AG09309 (cell line): ENCODE measurements around the gene ASCC3.

Experiments used
- DNase-seq: peaks from one replicate; pipeline ENCODE4 v3.0.0-alpha.2; 2010; ENCODE audit warnings: low read depth
- H3K4me3 ChIP-seq: 2 replicates; pipeline ENCODE4 v1.5.1; 2011; ENCODE audit warnings: mild to moderate bottlenecking, low read depth, low read length, moderate library complexity; ENCODE audit not compliant: control insufficient read depth
- TF ChIP-seq, protein P1 (sequence below): IDR thresholded peaks from 2 replicates; pipeline ENCODE4 v1.5.1; 2011; ENCODE audit warnings: mild to moderate bottlenecking, low read depth, low read length, inconsistent platforms; ENCODE audit not compliant: insufficient read depth, control insufficient read depth; ENCODE audit errors: missing control alignments

The ASCC3 gene

DNA sequence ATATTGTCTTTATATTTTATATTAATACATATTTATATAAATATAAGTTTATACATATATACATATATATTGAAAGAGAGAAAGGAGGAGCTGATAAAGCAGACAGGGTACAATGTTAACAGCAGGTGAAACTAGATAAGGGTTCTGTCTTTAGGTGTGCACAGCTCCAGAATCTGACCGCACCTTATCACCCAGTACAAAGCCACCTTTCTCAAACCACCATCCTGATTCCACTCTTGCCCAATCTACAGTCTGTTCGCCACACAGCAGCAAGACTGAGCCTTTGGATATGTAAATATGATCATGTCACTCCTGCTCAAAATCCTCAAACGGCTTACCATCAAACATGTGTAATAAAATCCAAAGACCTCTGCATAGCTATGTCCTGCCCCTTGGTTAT is 34.7 kb upstream of the ASCC3 start:
- no peak for DNase-seq
- H3K4me3 ChIP-seq: no peak overlapping the region
- TF ChIP-seq, protein P1, sequence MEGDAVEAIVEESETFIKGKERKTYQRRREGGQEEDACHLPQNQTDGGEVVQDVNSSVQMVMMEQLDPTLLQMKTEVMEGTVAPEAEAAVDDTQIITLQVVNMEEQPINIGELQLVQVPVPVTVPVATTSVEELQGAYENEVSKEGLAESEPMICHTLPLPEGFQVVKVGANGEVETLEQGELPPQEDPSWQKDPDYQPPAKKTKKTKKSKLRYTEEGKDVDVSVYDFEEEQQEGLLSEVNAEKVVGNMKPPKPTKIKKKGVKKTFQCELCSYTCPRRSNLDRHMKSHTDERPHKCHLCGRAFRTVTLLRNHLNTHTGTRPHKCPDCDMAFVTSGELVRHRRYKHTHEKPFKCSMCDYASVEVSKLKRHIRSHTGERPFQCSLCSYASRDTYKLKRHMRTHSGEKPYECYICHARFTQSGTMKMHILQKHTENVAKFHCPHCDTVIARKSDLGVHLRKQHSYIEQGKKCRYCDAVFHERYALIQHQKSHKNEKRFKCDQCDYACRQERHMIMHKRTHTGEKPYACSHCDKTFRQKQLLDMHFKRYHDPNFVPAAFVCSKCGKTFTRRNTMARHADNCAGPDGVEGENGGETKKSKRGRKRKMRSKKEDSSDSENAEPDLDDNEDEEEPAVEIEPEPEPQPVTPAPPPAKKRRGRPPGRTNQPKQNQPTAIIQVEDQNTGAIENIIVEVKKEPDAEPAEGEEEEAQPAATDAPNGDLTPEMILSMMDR: no peak

DNA sequence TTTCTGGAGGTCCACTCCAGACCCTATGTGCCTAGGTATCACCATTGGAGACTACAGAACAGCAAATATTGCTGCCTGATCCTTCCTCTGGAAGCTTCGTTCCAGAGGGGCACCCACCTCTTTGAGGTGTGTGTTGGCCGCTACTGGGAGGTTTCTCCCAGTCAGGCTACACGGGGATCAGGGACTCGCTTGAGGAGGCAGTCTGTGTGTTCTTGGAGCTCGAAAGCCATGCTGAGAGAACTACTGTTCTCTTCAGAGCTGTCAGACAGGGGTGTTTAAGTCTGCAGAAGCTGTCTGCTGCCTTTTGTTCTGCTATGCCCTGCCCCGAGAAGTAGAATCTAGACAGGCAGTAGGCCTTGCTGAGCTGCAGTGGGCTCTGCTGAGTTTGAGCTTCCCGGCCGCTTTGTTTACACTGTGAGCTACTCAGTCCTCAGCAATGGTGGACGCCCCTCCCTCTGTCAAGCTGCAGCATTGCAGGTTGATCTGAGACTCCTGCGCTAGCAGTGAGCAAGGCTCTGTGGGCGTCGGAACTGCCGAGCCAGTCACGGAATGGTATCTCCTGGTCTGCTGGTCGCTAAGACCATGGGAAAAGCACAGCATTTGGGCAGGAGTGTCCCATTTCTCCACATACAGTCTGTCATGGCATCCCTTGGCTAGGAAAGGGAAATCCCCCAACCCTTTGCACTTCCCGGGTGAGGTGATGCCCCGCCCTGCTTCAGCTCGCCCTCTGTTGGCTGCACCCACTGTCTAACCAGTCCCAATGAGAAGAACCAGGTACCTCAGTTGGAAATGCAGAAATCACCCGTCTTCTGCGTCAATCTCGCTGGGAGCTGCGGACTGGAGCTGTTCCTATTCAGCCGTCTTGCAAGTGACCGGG is 32.5 kb upstream of the ASCC3 start:
- DNase-seq: no peak
- TF ChIP-seq, protein P1: no peak
- H3K4me3 ChIP-seq: no peak overlapping the region

DNA sequence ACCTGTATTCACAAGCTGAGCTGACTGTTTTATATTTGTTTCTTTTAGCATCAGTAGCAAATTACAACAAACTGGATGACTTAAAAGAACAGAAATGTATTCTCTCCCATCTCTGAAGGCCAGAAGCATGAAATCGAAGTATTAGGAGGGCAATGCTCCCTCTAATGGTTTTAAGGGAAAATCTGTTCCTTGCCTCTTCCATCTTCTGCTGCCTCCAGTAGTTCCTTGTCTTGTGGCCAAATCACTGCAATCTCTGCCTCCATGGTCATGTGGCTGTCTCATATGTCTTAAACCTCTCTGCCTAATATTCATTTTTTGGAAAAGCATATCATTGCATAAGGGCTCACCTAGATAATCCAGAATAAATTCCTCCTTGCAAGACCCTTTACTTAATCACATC is 25.2 kb upstream of the ASCC3 start:
- DNase-seq: no peak
- TF ChIP-seq, protein P1: no peak
- no peak overlapping the region for H3K4me3 ChIP-seq

DNA sequence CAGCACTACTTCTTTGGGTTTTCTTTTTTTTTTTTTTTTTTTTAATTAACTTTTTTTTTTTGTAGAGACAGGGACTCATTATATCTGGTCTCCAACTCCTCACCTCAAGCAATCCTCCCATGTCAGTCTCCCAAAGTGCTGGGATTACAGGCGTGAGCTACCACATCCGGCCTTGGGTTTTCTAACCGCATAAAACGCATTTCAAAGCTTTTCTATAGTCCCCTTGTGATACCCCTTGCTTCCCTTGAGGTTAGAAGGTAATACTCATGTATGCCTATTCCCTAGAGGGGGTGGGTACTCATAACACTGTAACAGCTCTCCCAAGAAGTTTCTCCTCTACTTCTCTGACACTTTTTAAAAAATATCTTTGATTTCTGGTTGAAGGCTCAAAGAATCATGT is 23.9 kb upstream of the ASCC3 start:
- TF ChIP-seq, protein P1: no peak
- DNase-seq: no peak

DNA sequence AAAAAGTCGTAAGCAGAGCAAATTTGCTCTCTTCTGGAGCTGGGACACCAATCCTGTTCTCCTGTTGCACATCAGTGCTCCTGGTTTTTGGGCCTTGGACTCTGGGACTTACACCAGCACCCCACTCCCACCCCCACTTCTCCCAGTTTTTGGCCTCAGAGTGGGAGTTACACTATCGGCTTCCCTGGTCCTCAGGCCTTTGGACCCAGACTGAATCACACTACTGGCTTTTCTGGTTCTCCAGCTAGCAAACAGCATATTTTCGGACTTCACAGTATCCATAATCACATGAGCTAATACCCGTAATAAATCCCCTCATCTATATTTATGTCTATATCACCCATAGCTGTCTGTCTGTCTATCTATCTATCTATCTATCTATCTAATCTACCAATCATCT is 23.2 kb upstream of the ASCC3 start:
- TF ChIP-seq, protein P1: no peak
- H3K4me3 ChIP-seq: no peak overlapping the region
- no peak for DNase-seq

More for the DNA sequence above, 23.9 kb upstream of the ASCC3 start:
- H3K4me3 ChIP-seq: no peak overlapping the region

DNA sequence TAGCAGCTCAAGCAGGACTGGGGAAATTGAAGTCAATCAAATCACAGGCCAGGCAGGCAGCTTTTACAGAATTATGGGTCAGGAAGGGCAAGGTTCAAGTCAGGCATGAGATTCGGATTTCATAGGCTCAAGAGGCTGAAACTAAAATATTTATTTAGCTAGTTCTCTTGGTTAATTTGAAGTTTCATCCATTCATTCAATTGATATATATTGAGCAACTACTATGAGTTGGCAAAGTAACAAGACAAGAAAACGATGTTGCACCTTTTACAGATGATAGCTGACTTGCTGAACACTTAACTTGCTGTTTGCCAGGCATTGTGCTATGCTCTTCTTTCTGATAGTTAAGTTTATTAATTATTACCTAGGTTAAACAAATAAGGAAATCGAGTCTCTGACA is 20.5 kb upstream of the ASCC3 start:
- no peak overlapping the region for H3K4me3 ChIP-seq
- DNase-seq: no peak
- TF ChIP-seq, protein P1: no peak
